ENCODE results near the gene F10.
A peak's percentile ranks its signal among the peaks of the same experiment; 100 is the strongest.
"Not testable (repeated sequence)": the region's sequence is repeated elsewhere in the genome, so short reads cannot be mapped to it uniquely, and the experiment has no call there.

Gene F10

GRCh38 chr13:113150550-113151365 is 28.2 kb downstream of the F10 start:
- DNase-seq (ENCODE audit: low read depth in 1 of 2, low spot score in 1 of 2) = no peak

- no peak for DNase-seq (ENCODE audit: low read depth in 1 of 2, low spot score in 1 of 2)
Observed at GRCh38 chr13:113151745-113152690, 29.4 kb downstream of the F10 start.

- no peak for DNase-seq (ENCODE audit: low read depth in 1 of 2, low spot score in 1 of 2)
Observed at GRCh38 chr13:113152691-113152983, 30.0 kb downstream of the F10 start.

GRCh38 chr13:113152984-113153809 is 30.6 kb downstream of the F10 start:
- no peak for DNase-seq (ENCODE audit: low read depth in 1 of 2, low spot score in 1 of 2)

- DNase-seq (ENCODE audit: low read depth in 1 of 2, low spot score in 1 of 2) = peak in 1 of 2 donors; percentile 57
Observed at GRCh38 chr13:113153810-113154748, 31.5 kb downstream of the F10 start.

GRCh38 chr13:113155201-113155600 is 32.6 kb downstream of the F10 start:
- no peak for DNase-seq (ENCODE audit: low read depth in 1 of 2, low spot score in 1 of 2)

GRCh38 chr13:113155982-113156655 is 33.5 kb downstream of the F10 start:
- DNase-seq (ENCODE audit: low read depth in 1 of 2, low spot score in 1 of 2) = no peak

- no peak for DNase-seq (ENCODE audit: low read depth in 1 of 2, low spot score in 1 of 2)
Observed at GRCh38 chr13:113157206-113157928, 34.8 kb downstream of the F10 start.

- no peak for DNase-seq (ENCODE audit: low read depth in 1 of 2, low spot score in 1 of 2)
Observed at GRCh38 chr13:113157929-113158747, 35.5 kb downstream of the F10 start, which contains the start of gene PROZ. Gene PROZ (plus strand): TSS chr13:113158648. CDS start chr13:113158661, 13 bp downstream.

GRCh38 chr13:113158946-113159345 is 36.3 kb downstream of the F10 start:
- no peak for DNase-seq (ENCODE audit: low read depth in 1 of 2, low spot score in 1 of 2)

- no peak for DNase-seq (ENCODE audit: low read depth in 1 of 2, low spot score in 1 of 2)
Observed at GRCh38 chr13:113159701-113160100, 37.1 kb downstream of the F10 start.

- no peak for DNase-seq (ENCODE audit: low read depth in 1 of 2, low spot score in 1 of 2)
Observed at GRCh38 chr13:113160983-113161382, 38.4 kb downstream of the F10 start.

GRCh38 chr13:113161433-113161832 is 38.8 kb downstream of the F10 start:
- DNase-seq (ENCODE audit: low read depth in 1 of 2, low spot score in 1 of 2) = no peak

- DNase-seq (ENCODE audit: low read depth in 1 of 2, low spot score in 1 of 2) = not testable (repeated sequence)
Observed at GRCh38 chr13:113161975-113162374, 39.4 kb downstream of the F10 start.

GRCh38 chr13:113162783-113163685 is 40.4 kb downstream of the F10 start:
- DNase-seq (ENCODE audit: low read depth in 1 of 2, low spot score in 1 of 2) = no peak

GRCh38 chr13:113164492-113164891 is 41.9 kb downstream of the F10 start:
- DNase-seq (ENCODE audit: low read depth in 1 of 2, low spot score in 1 of 2) = no peak

- no peak for DNase-seq (ENCODE audit: low read depth in 1 of 2, low spot score in 1 of 2)
Observed at GRCh38 chr13:113166266-113166665, 43.7 kb downstream of the F10 start.

Data from activated CD4-positive, alpha-beta T cell treated with anti-CD3 and anti-CD28 coated beads, Interleukin-2, amount 50 U/mL, for 24 hours (primary cell).